Left lobe of liver (tissue), 2 donors: ENCODE data around the gene SORCS3. TPM values are rescaled to one million over a fixed set of nuclear protein-coding genes. Genes with fewer than 3 reads are reported as not detected.
A peak's percentile ranks its signal among the peaks of the same experiment; 100 is the strongest.

Source experiments
- ATAC-seq: fragments of 200-7000 bp; cut with Tn5 transposase; one replicate; pipeline ENCODE4 v1.9.1; 2020; ENCODE audit warnings: mild to moderate bottlenecking, moderate library complexity
- DNase-seq: peaks from one replicate; pipeline ENCODE4 v3.0.0-alpha.2; 2020; ENCODE audit warnings: low spot score
- total RNA-seq: library from RNA; stranded (reverse); gene quantifications from one replicate; pipeline ENCODE4 v1.2.1, GENCODE V29; 2021
- donor health status: DM: no; HTN: no; CAD: no; lungs with moderate emphysema.
- donor health status: DM: no; HTN: yes; CAD: no.

SORCS3 gene
- total RNA-seq, 1 donor from 2014 or later: not detected

DNA sequence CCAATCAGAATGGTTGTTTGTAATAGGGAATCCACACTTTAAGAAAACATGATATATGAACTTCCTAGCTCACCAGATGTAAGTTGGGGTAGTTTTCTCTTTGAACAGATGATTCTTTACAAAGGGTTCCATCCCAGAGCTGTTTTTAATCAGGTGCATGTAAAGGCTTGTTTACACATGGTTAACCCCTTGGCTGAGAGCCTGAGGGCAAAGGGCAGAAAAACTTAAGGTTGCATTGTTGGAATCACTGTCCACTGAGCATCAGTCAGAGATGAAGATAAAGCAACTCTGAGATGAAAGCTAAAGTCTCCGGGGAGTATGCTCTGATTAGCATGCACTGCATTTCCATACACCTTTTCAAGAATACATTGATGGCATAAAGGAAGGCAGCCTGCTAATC is 518.2 kb downstream of the SORCS3 start:
- DNase-seq (no peak), ATAC-seq (no peak)

DNA sequence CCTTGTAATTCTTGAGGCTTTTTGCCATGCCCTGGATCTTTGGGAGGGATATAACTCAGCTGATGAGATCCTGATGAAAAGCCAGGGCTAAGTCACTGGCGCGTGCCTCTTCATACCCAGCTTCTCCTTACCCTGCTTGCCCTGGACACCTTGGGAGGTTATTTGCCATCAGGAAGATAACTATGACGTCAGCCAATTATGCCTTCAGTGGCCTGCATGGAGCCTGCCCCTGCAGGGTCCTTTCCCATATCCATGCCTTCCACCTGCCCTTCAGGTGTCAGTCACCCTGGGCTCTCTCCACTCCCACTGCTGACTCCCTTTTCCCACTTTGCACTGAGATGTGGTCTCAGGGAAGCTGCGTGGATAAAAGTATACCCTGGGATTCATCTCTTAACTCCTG is 520.1 kb downstream of the SORCS3 start:
- DNase-seq: no peak
- ATAC-seq: no peak

DNA sequence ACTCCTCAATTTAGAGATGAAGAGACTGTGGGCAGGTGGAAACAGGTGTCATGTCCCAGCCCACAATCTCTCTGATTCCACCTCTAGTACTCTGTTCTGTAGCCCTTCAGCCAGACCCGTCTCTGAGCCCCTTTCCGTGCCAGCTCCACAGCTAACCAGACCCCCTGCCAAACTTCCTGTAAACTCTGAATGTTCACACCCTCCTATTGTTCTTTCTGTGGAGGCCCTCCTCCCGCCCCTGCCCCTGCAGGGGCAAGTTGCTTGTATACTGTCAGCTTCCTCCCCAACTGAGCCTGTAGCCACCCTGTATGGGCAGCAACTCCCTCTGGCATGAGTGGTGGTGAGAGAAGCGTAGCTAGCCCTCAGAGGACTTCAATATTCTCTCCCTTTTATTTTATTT is 520.7 kb downstream of the SORCS3 start:
- no peak for DNase-seq
- no peak for ATAC-seq

DNA sequence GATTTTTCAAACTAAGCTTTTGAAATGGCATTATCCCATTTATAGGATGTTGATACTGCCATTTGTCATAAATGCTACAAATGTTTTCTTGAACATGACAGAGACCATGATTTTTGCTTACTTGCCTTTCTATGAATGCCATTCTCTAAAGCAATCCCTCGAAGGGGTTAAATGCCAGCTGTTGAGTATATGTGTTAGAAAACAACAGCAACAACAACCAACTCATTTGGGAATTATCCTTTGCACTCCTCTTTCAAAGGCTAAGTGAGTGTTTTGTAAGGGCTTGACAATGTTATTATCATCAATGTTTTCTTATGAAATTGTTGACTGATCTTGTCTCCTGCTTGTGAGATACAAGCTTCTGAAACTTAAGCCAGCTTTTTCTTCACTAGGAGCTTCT is 529.4 kb downstream of the SORCS3 start:
- DNase-seq: no peak
- no peak for ATAC-seq

DNA sequence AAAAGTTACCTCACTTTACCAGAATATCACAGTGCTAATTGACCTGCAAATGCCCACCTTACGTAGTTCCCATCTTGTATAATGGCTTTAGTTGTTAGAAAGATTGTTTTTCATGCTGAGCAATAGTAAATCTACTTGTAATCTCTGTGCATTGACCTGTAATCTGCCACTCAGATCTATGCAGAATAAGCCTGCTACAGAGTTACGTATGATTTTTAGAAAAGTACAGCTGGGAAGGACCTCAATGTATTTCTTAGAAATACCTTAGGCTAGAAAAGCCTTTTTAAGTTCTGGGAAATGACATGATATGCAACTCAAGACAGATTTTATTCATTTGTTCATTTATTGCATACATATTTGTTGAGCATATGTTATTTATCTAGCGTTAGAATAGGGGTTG is 530.9 kb downstream of the SORCS3 start:
- no peak for ATAC-seq
- no peak for DNase-seq

DNA sequence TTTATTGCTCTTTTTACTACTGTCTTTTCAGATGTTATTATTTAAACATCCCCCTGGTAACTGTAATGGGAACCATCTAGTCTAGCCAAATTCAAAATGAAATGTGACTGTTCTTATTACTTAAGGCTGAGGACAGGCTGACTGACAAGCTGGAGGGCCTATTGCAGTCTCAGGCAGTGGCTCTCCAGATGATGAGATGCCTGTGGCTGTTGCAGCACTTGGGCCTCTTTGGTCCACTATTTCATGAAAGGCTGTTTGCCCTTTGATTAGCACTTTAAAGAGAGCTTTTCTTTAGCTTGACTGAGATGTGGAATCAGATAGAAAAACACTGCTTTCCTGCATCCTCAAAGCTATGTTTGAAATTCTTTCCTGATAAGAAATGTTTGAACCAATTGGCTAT is 540.5 kb downstream of the SORCS3 start:
- ATAC-seq: no peak
- no peak for DNase-seq

DNA sequence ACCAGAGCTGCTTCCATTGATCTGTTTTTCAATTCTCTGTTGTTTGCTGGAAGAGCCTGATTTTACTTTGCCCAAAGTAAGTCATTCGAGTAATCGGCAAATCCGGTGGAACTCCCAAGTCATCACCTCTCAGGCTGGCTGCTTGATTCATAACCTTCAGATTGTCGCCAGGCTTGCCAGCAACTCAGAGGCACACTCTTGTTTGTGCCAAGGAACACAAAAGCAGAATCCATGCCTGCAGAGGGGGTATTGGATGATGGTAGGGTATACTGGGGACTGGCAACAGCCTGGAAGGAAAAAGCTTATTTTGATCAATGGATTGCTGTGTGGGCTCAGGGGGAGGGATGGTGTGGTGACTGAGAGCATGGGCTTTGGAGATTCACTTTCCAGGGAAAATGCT is 542.4 kb downstream of the SORCS3 start:
- no peak for DNase-seq
- no peak for ATAC-seq

DNA sequence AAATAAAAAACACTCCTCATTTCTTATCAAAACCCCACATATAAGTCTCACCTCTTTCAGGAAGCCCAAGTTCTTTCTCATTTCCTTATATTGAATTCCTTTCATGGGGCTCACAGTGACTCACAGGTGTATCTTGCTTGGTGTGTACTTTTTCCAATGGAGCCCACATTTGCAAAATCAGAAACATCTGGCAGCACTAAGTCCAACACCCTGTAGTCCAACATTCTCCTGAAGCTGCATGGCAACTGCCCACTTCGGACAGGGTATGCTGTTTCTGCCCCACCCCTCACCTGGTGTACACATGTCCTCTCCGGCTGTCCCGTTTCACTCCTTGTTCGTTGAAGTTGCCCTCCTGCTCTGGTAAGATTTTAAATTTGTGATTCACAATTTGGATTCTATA is 544.1 kb downstream of the SORCS3 start:
- no peak for ATAC-seq
- no peak for DNase-seq

DNA sequence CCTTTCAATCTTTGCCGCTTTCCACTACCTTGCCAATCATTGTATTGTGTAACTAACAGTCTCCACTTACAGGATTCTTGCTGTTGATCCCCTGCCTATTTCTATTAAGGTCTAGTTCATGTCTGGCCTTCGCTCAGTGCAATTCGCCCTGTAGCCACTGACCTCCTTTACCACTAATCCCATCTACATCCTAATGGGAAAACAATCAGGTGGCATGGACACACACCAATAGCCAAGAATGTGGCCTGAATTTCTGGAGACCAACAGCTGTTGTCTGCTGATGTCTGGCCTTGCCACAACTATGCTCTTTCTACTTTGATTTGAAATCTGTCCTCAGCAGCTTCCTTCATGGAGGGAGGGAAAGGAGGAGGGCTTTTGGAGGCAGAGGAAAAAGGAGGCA is 546.2 kb downstream of the SORCS3 start:
- no peak for ATAC-seq
- DNase-seq: no peak

DNA sequence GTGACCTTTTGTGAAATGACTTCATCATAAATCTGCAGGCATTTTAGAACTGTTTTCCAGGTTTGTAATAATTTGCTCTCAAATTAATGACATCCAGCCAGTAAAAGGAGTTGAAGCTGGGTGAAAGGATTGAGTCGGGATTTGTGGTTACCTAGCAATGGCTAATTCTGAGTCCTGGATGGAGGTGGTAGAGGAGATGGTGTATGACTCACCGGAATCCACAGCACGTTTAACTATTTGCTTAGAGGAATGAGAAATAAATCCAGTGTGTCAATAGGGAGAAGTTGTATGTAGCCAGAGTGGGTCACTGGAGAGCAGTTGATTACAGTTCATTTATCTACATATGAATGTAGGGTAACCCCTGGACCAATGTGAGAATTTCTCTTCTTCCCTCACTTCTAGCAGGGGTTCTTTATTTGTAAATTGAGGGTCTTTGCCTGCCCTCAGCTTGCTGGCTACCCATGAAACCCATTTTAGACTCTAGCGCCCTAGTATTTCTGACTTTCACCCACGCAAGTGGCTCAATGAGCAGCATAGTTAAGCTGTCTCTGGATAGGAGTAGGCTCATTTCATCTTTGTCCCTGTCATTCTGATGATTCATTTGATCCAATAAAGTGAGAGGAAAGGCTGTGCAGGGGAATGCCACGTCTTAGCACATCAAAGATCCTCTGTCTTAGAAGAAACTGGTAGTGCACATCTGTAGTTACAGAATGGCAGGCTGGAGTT is 547.8 kb downstream of the SORCS3 start:
- no peak for ATAC-seq
- no peak for DNase-seq

DNA sequence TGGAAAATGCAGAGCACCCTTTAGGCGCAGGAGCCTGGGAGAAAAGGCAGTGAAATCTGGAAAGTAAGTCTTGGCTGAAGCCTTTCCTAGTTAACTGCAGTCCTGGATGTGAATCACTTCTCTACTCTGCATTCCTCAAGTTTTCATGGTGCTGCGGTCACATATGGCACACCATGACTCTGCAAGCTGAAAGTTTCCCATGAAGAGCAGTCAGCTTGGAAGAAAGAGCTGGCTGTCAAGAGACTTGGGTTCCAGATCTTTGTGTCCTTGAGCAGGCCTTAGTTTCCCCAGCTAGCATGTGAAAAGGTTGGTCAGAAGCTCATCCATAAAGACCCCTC is 548.3 kb downstream of the SORCS3 start:
- no peak for ATAC-seq

DNA sequence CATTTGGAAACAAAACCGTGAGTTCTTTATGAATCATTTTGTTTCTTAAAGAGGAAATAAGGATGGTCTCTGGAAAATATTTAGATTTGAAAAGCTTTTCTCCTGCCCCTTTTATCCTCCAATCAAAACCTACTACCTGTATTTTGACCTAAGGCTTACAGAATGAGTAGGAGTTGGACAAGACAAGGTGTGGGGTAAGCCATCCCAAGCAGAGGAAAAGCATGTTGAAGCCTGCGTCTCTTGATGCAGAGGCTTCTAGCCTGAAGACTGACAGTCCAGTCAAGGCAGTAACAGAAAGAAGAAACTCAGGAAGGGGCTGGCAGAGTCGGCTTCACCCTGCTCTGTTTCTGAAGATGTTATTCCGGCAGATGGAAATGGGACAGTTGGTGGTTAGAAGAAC is 551.1 kb downstream of the SORCS3 start:
- ATAC-seq (no peak), DNase-seq (no peak)

More for the DNA sequence above, 548.3 kb downstream of the SORCS3 start:
- no peak for DNase-seq

DNA sequence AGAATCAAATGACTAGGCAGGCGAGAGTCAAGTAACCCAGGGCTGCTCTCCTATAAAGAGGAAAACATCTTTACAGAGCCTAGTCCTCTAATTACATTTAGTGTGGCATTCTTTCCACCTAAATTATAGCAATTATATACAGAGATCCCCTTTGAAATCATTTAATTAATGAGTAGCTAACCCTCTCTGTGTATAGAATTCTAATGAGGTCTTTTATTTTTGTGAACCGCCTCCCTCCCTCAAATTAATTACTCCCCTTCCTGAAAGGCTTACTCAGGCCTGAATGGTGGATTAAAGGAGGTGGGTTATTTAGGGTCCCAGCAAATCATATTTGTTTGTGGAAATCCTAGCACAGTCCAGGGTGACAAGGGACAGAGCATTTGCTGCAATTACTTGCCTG is 551.8 kb downstream of the SORCS3 start:
- DNase-seq (no peak), ATAC-seq (no peak)

DNA sequence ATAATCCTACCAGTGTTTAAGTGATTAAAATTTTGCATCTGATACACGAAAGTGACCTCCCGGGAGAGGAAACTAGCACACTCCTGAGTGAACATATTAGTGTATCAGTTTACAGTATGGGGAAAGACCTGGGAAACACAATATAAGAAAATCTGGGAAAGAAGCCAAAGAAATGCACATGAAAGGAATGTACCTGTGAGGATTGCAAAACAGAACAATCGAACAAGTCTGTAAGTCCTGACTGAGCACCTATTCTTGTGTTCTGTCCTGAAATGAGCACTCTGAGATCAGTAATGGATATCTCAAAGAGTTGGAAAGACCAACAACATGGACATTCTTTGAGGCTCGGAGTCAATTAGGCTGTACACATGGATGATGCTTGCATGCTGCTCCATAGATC is 554.7 kb downstream of the SORCS3 start:
- no peak for ATAC-seq
- no peak for DNase-seq

DNA sequence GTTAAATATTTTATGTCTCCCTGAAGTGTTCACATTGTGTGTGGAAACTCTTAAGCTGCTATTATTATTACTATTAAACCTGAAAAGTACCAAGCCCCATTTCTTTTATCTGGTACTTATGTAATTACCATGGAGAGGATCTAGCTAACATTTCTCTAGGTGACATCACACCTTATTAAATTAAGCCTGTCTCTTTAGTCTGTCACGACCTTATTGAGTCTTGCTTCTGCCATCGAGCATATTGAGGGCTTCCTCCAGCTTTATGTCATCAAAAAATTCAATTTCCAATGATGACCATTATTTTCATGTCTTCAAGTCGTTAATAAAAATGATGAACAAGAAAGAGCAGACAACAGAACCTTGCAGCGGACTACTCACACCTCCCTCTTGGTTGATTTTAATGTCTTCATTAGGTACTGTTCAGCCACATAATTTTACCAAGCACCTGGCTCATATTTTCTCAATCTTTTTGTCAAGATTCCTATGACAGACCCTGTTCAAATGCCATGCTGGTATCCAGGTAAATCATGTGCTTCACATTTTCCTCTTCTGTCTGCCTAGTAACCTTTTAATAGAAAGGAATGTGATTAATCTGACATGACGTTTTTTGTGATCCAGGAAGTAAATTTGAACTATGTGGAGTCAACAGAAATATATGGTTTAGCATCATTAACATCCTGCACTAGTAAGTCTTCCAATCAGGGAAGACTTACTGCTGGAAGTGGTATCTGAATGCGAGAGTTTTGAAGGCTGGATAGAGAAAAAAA is 556.7 kb downstream of the SORCS3 start:
- DNase-seq: no peak

DNA sequence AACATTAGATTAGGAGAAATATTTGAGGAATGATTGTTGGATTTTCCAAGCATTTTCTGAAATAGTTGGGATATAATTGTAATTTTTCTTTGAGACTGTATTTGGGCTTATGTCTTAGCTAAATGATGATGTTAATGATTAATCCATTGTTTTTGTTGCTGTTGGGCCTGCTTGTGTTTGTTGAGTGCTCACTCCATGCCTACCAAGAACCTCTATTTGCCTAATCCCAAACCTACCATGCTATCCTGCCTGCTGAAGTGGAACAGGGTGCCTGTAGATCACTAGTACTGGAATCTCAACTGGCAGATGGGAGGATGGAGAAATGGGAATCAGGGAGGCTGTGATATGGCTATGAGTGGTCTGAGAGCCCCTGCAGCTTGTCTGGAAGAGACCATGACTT is 565.5 kb downstream of the SORCS3 start:
- ATAC-seq (no peak), DNase-seq (no peak)

More for the DNA sequence above, 556.7 kb downstream of the SORCS3 start:
- ATAC-seq: no peak

DNA sequence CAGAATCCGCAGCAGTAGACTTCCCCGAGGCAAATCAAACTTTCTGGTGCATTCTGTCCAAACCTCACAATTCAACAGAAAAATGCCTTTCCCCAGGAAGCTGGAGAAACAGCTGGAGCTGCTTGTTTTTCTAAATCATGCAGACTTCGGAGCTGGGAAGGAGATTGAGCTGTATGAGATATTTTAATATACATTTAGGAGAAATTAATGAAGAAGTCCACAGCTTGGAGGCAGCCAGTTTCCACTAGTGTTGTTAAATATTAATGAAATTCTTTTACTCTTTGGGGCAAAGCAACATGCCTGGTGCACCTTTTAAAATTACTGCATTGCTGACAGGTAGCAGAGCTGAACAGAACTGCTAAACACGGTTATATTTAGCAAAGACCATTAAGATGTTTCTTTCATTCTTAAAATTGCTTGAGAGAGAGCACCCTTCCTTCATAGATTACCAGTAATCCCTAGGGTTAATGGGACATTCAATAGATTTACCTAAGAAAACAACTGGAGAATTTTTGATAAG is 566.4 kb downstream of the SORCS3 start:
- ATAC-seq: no peak
- no peak for DNase-seq

DNA sequence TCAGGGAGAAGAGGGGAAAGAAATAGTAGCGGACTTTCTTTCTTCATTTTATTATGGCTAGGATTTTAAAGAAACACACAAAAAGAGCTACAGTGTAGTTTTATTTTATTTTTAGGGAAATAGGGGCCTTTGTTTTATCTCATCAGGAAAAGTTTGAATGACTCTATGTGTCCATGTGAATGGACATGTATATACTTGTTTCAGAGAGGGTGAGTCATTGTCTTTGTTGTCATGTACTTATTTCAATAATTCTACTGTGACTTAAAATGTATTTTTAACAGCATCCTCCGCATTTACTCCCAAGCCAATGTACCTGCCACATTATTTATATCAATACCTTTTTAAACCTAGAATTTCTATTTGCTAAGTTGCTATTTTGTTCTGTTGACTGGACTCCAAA is 569.5 kb downstream of the SORCS3 start:
- no peak for DNase-seq
- no peak for ATAC-seq

DNA sequence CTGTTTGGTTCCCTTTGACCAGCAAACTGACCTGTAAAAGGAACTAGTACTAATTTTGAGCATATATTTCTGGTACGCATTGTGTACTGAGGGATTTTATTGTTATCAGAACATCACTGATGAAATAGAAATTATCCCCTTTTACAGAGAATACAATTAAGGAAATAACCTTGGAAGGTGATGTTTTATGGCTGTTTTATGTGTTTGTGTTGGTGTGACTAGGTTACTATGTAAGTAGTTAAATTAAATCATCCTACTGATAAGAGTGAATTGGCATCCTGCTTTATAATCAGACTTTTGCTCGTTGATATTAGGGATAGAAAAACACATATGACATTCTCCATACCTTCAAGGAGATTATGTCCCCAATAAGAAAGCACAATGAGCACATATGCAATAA is 596.6 kb downstream of the SORCS3 start:
- DNase-seq (no peak), ATAC-seq (no peak)

DNA sequence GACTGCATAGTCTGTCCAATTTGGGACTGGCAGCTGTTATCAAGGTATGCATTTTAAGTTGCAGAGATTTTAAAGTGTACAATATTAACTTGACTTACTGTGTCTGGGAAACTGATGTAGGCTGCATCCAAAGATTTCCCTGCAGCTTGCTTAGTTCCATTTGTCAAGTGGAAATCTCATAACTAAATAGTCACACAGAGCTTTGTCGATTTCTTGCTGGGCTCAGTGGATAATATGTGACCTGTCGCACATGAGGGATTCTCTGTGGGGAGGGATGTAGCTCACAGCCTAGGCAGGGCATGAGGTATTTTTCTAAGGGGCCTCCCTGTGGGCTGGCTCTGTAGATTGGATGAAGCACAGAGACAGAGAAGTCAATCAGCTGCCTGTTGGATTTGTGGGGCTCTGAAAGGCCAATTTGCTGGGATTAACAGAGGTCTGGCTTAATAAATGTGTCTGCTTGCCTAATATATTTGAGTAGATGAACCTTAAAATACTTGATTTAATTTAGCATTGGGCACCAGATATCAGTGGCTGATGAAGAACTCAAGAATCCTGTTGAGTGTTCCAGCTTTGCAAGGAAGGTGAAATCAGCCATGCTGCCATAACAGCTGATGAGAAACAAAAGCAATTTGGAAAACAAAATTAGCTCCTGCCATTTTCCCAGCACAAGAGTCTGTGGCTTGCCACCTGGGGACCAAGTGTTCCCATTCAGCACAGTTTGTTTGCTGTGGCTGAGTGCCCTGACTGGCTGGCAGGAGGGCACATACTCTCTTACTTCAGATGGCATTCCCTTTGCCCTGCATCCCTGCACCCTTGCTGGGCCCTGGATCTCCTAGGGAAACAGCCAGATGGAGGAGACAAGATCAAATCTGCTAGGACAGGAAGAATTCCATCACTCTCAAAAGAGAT is 598.5 kb downstream of the SORCS3 start:
- ATAC-seq (peak; percentile 73), DNase-seq (no peak)

DNA sequence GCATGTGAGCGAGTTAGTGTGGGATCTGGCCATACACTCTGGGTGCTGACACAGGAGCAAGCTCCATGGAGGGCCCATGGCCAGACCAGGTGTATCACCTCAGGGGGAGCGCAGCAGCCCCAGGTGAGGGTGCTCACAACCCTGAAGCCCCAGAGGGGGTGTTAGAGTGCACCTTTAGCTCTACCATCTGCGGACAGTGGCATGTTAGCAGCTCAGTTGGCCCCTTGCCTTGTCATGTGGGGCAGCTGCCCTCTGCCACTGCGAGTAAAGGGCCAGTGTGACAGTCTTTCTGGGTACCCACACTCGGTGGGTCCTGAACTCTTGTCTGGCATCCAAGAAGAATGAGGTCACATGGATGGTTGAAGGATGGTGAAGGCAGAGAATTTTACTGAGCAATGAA is 600.2 kb downstream of the SORCS3 start:
- no peak for DNase-seq
- no peak for ATAC-seq
